Breast epithelium (tissue), 3 donors: Measurements from ENCODE around the gene AHRR.

ENCODE experiments used
- POLR2A ChIP-seq: fragments of 450-650 bp; IDR thresholded peaks from one replicate; pipeline ENCODE4 v1.6.1; 2016; ENCODE audit warnings: antibody characterized with exemption, mild to moderate bottlenecking, moderate library complexity
- TF ChIP-seq, protein P1 (sequence below), 3 donors: fragments of 450-650 bp; IDR thresholded peaks; one replicate each; pipeline ENCODE4 v1.5.1; 2016 to 2017; ENCODE audit warnings: antibody characterized with exemption in 3 of 3, mild to moderate bottlenecking in 3 of 3, moderate library complexity in 3 of 3

DNA sequence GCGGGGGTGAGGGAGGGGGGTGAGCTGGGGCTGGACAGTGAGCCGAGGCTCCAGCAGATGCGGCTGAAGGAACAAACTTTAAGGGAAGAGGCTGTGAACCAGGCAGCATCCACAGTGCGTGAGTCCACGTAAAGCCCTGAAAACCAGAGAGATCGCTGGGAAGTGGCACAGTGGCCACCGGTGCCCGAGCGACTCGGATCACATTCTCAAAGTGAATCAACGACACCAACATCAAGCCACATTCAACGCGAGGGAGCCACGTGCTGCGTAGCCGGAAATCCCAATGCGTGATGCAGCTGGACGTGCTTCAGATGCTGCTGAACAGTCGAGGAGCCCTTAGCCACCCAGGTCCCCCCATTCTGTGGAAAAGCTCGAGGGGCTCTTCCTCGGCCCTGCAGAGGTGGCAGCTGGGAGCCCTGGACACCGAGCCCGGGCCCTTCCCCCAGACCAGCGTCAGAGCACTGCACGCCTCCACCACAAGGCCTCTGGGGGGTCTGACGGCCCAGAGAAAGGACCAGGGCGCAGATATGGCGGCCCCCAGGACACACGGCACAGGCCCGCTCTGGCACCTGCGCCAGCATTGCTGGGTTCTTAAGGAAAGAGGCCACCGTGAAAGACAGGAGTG is 67.8 kb downstream of the AHRR start:
- TF ChIP-seq, protein P1, sequence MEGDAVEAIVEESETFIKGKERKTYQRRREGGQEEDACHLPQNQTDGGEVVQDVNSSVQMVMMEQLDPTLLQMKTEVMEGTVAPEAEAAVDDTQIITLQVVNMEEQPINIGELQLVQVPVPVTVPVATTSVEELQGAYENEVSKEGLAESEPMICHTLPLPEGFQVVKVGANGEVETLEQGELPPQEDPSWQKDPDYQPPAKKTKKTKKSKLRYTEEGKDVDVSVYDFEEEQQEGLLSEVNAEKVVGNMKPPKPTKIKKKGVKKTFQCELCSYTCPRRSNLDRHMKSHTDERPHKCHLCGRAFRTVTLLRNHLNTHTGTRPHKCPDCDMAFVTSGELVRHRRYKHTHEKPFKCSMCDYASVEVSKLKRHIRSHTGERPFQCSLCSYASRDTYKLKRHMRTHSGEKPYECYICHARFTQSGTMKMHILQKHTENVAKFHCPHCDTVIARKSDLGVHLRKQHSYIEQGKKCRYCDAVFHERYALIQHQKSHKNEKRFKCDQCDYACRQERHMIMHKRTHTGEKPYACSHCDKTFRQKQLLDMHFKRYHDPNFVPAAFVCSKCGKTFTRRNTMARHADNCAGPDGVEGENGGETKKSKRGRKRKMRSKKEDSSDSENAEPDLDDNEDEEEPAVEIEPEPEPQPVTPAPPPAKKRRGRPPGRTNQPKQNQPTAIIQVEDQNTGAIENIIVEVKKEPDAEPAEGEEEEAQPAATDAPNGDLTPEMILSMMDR (IDR thresholded peaks at IDR 0.05), result no peak
- no peak for TF ChIP-seq POLR2A
